ENCODE data around the gene PAF1. TPM values are rescaled to one million over a fixed set of nuclear protein-coding genes. Genes with fewer than 3 reads are reported as not detected.

The PAF1 gene
- total RNA-seq, 4 donors from 2014 or later: 21.8 to 65.6 (median 33.7) TPM

- no peak for TF ChIP-seq POLR2A (IDR thresholded peaks at IDR 0.05)
- no peak for TF ChIP-seq CTCF (IDR thresholded peaks at IDR 0.05)
- peaks cover 9 to 12% of the 10 kb centered on the region in 2 donors for H3K4me1 ChIP-seq
- peak overlapping the region; percentile 83 to 98 for H3K4me3 ChIP-seq
- no peaks in the 10 kb centered on the region for H3K27me3 ChIP-seq
- no peak for DNase-seq
- no peaks in the 10 kb centered on the region for H3K36me3 ChIP-seq
- no peaks in the 10 kb centered on the region for H3K9me3 ChIP-seq
- H3K27ac ChIP-seq: peak overlapping the region; percentile 99 to 100
- intact Hi-C loops (cut with DNase I; ENCODE audit: low total_unique reads): no loop called here
Observed at GRCh38 chr19:39405958-39406655, 15.2 kb upstream of the PAF1 start.

GRCh38 chr19:39405261-39405957 is 14.5 kb upstream of the PAF1 start:
- H3K4me1 ChIP-seq: peaks cover 9 to 12% of the 10 kb centered on the region in 2 donors
- peak in 1 of 2 donors; percentile 38 for DNase-seq
- H3K36me3 ChIP-seq: no peaks in the 10 kb centered on the region
- no peaks in the 10 kb centered on the region for H3K27me3 ChIP-seq
- TF ChIP-seq CTCF (IDR thresholded peaks at IDR 0.05) (no peak), POLR2A (IDR thresholded peaks at IDR 0.05) (no peak)
- intact Hi-C loops (cut with DNase I; ENCODE audit: low total_unique reads): no loop called here
- H3K27ac ChIP-seq: peak overlapping the region; percentile 99 to 100
- H3K9me3 ChIP-seq: no peaks in the 10 kb centered on the region
- H3K4me3 ChIP-seq: peak overlapping the region in 1 of 2 donors; percentile 83

GRCh38 chr19:39403331-39404312 is 12.7 kb upstream of the PAF1 start:
- TF ChIP-seq POLR2A (IDR thresholded peaks at IDR 0.05) (peak; percentile 64 to 76), CTCF (IDR thresholded peaks at IDR 0.05) (peak in 1 of 4 experiments; percentile 24)
- H3K27me3 ChIP-seq: no peaks in the 10 kb centered on the region
- no peaks in the 10 kb centered on the region for H3K36me3 ChIP-seq
- intact Hi-C loops (cut with DNase I; ENCODE audit: low total_unique reads): no loop called here
- H3K27ac ChIP-seq: peak overlapping the region; percentile 99 to 100
- peaks cover 9 to 12% of the 10 kb centered on the region in 2 donors for H3K4me1 ChIP-seq
- peak overlapping the region; percentile 47 to 53 for H3K4me3 ChIP-seq
- DNase-seq: peak; percentile 100
- no peaks in the 10 kb centered on the region for H3K9me3 ChIP-seq

GRCh38 chr19:39402346-39403300 is 11.7 kb upstream of the PAF1 start:
- intact Hi-C loops (cut with DNase I; ENCODE audit: low total_unique reads): no loop called here
- peak; percentile 94 to 98 for DNase-seq
- Histone ChIP-seq H3K36me3 (no peaks in the 10 kb centered on the region), H3K4me1 (peaks cover 16 to 17% of the 10 kb centered on the region in 2 donors), H3K9me3 (no peaks in the 10 kb centered on the region), H3K4me3 (peak overlapping the region; percentile 47 to 53), H3K27ac (peak overlapping the region; percentile 99 to 100), H3K27me3 (no peaks in the 10 kb centered on the region)
- TF ChIP-seq CTCF (IDR thresholded peaks at IDR 0.05) (peak in 1 of 4 experiments; percentile 10), POLR2A (IDR thresholded peaks at IDR 0.05) (peak; percentile 12 to 62)

All from uterus (tissue), 4 donors.